WTC11 (cell line): ENCODE results near the gene VAV2.

Source experiments
- ARID4B ChIP-seq: sonication (generic); formaldehyde crosslinking; IDR thresholded peaks from 2 replicates; pipeline ENCODE4 v1.8.0; 2023; ENCODE audit warnings: missing genetic modification reagents, mild to moderate bottlenecking, borderline replicate concordance
- ATF3 ChIP-seq: sonication (generic); formaldehyde crosslinking; conservative IDR thresholded peaks from 2 replicates; pipeline ENCODE4 v1.8.1; 2022; ENCODE audit warnings: mild to moderate bottlenecking, missing genetic modification reagents
- CTCF ChIP-seq: fragments of 200-600 bp; IDR thresholded peaks from 2 replicates; pipeline ENCODE4 v1.8.0; 2022; ENCODE audit warnings: antibody characterized with exemption
- E2F4 ChIP-seq: sonication (generic); formaldehyde crosslinking; IDR thresholded peaks from 2 replicates; pipeline ENCODE4 v1.8.1; 2022; ENCODE audit warnings: low read depth, mild to moderate bottlenecking, moderate library complexity, missing genetic modification reagents, borderline replicate concordance
- FOXP4 ChIP-seq: sonication (generic); formaldehyde crosslinking; IDR thresholded peaks from 2 replicates; pipeline ENCODE4 v1.8.0; 2022; ENCODE audit warnings: mild to moderate bottlenecking, missing genetic modification reagents
- GTF2I ChIP-seq: fragments of 250-450 bp; sonication (Bioruptor Pico); conservative IDR thresholded peaks from 2 replicates; pipeline ENCODE4 v1.4.0; 2021; ENCODE audit warnings: mild to moderate bottlenecking
- NR2C2 ChIP-seq: sonication (generic); formaldehyde crosslinking; IDR thresholded peaks from 2 replicates; pipeline ENCODE4 v1.8.0; 2022; ENCODE audit warnings: mild to moderate bottlenecking, missing genetic modification reagents
- USF2 ChIP-seq: sonication (generic); formaldehyde crosslinking; IDR thresholded peaks from 2 replicates; pipeline ENCODE4 v1.8.1; 2023; ENCODE audit warnings: mild to moderate bottlenecking, missing genetic modification reagents, moderate library complexity
- ZBTB21 ChIP-seq: sonication (generic); formaldehyde crosslinking; IDR thresholded peaks from 2 replicates; pipeline ENCODE4 v1.8.1; 2023; ENCODE audit warnings: mild to moderate bottlenecking, missing genetic modification reagents, borderline replicate concordance
- ZNF263 ChIP-seq: sonication (generic); formaldehyde crosslinking; IDR thresholded peaks from 2 replicates; pipeline ENCODE4 v1.8.1; 2022; ENCODE audit warnings: low read depth, mild to moderate bottlenecking, moderate library complexity, missing genetic modification reagents
- ZNF423 ChIP-seq: fragments of 250-450 bp; sonication (Bioruptor Pico); IDR thresholded peaks from 2 replicates; pipeline ENCODE4 v2.1.2; 2022; ENCODE audit warnings: mild to moderate bottlenecking, moderate library complexity

- TF ChIP-seq ATF3 (no peak), E2F4 (CRISPR knock-in tag) (no peak), FOXP4 (CRISPR knock-in tag) (no peak), CTCF (no peak), USF2 (CRISPR knock-in tag) (no peak), ARID4B (CRISPR knock-in tag) (no peak), NR2C2 (CRISPR knock-in tag) (no peak), GTF2I (no peak), ZBTB21 (no peak), ZNF263 (CRISPR knock-in tag) (no peak), ZNF423 (CRISPR knock-in tag) (no peak)
These were observed 81.1 kb downstream of the VAV2 start for GRCh38 chr9:133910855-133911514.
